Upper lobe of left lung (tissue), 6 donors: ENCODE results near the gene CCDC12. TPM values are rescaled to one million over a fixed set of nuclear protein-coding genes. Genes with fewer than 3 reads are reported as not detected.

Experiments used
- ATAC-seq, 2 donors: fragments of 200-7000 bp; cut with Tn5 transposase; one replicate each; pipeline ENCODE4 v1.9.1; 2022; ENCODE audit warnings: mild to moderate bottlenecking in 2 of 2, moderate library complexity in 2 of 2; ENCODE audit not compliant: low FRiP score in 2 of 2
- DNase-seq, 2 donors: peaks; one replicate each; pipeline ENCODE4 v3.0.0-alpha.2; 2019 to 2020
- H3K27ac ChIP-seq, 4 donors: fragments of 200-600 bp; sonication (generic); one replicate each; pipeline ENCODE4 v1.5.1; 2016 to 2019
- H3K27me3 ChIP-seq, 4 donors: fragments of 200-600 bp; sonication (generic); one replicate each; pipeline ENCODE4 v1.5.1; 2017 to 2019
- H3K36me3 ChIP-seq, 4 donors: fragments of 200-600 bp; sonication (generic); one replicate each; pipeline ENCODE4 v1.5.1; 2016 to 2019
- H3K4me1 ChIP-seq, 4 donors: fragments of 200-600 bp; sonication (generic); one replicate each; pipeline ENCODE4 v1.5.1; 2018 to 2019
- H3K4me3 ChIP-seq, 4 donors: fragments of 200-600 bp; sonication (generic); one replicate each; pipeline ENCODE4 v1.5.1; 2017 to 2019; ENCODE audit warnings: mild to moderate bottlenecking in 2 of 4, moderate library complexity in 1 of 4
- H3K9me3 ChIP-seq, 4 donors: fragments of 200-600 bp; sonication (generic); one replicate each; pipeline ENCODE4 v1.5.1; 2018 to 2019
- CTCF ChIP-seq, 6 experiments: fragments of 450-650 bp in 4 of 6; fragments of 200-600 bp in 2 of 6; sonication (generic) in 2 of 6; IDR thresholded peaks; one replicate each; pipeline ENCODE4 v1.5.1; 2016 to 2019; ENCODE audit warnings: antibody characterized with exemption in 6 of 6
- EP300 ChIP-seq, 4 donors: sonication (generic); formaldehyde crosslinking; IDR thresholded peaks; one replicate each; pipeline ENCODE4 v1.5.1; 2017; ENCODE audit warnings: antibody characterized with exemption in 4 of 4, control low read depth in 2 of 4
- POLR2A ChIP-seq, 4 donors: fragments of 450-650 bp; IDR thresholded peaks; one replicate each; pipeline ENCODE4 v1.5.1; 2016 to 2017; ENCODE audit warnings: antibody characterized with exemption in 4 of 4, mild to moderate bottlenecking in 2 of 4
- POLR2AphosphoS5 ChIP-seq, 2 donors: sonication (generic); formaldehyde crosslinking; IDR thresholded peaks; one replicate each; pipeline ENCODE4 v1.5.1; 2017; ENCODE audit warnings: antibody characterized with exemption in 2 of 2
- WGBS, 2 donors: methylation state at CpG; one replicate each; pipeline ENCODE4 v1.1.5; 2017 to 2018; 5-methylcytosine and 5-hydroxymethylcytosine counted together
- total RNA-seq, 6 donors: library from RNA; depleted of rRNA in 4 of 6; stranded (reverse); fragments of >200 nt in 4 of 6; gene quantifications; one replicate each; pipeline versions ENCODE4 v1.1.0 to v1.2.1, GENCODE V29; 2016 to 2021
- donor health status: DM: no; HTN: no; CAD: no; lungs with moderate emphysema.
- donor health status: DM: no; HTN: yes; CAD: no; lungs with severe emphysema.

Gene CCDC12
- total RNA-seq, 6 donors from 2014 or later, result 42.3 to 93.2 (median 69.8) TPM

DNA sequence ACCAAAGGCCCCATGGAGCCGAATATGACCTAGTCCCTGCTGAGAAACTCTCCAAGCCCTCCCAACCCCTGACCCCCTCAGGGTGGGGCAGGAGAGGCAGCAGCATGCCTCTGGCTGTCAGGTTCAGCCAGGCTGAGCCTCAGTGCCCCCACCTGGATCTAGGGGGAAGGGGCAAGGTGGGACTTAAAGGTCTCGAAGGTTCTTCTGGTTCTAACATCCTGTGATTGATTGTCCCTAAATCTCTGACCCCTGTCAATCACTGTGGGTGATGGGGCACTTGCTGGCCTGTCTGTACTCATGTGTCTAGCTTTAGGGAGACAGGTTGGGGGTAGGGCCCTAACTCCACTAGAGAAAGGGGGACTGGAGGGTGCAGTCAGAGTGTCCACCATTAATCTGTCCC, 16.7 kb upstream of the CCDC12 start:
- 83 to 84% methylated on average over 2 of the region's 2 CpGs for WGBS, 2 donors

DNA sequence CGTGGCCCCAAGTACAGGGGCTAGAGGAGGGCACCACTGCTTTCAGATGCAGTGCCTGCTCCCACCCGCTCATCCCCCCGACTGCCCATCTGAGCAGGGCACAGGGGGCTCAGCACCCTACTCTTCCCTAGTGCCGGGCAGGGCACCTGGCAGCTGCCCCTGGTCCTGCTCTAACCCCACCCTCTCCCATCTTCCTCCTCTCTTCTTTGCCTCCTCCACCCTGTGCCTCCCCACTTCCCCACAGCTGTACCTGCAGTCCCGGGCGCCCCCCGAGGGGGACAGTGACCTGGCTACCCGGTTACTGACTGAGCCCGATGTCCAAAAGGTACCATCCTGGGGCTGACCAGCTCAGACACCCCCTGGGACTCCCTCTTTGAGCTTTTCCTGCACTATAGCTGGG, 15.7 kb upstream of the CCDC12 start:
- H3K4me3 ChIP-seq, result no peak overlapping the region
- H3K4me1 ChIP-seq, result peaks cover 20 to 38% (median 35%) of the 10 kb centered on the region in 4 donors
- peaks cover 0 to 83% (median 59%) of the 10 kb centered on the region in 4 donors for H3K36me3 ChIP-seq
- H3K27me3 ChIP-seq, result no peaks in the 10 kb centered on the region
- DNase-seq (no peak), ATAC-seq (no peak)
- 91 to 96% methylated on average over 8 to 9 of the region's 9 CpGs for WGBS, 2 donors
- TF ChIP-seq POLR2A (IDR thresholded peaks at IDR 0.05), result no peak
- TF ChIP-seq EP300 (IDR thresholded peaks at IDR 0.05), result no peak
- no peak for TF ChIP-seq CTCF (IDR thresholded peaks at IDR 0.05)
- TF ChIP-seq POLR2AphosphoS5 (IDR thresholded peaks at IDR 0.05), result no peak
- no peak overlapping the region for H3K27ac ChIP-seq
- H3K9me3 ChIP-seq, result no peaks in the 10 kb centered on the region

More for the DNA sequence above, 16.7 kb upstream of the CCDC12 start:
- Histone ChIP-seq H3K9me3 (no peaks in the 10 kb centered on the region), H3K27me3 (no peaks in the 10 kb centered on the region), H3K4me3 (no peak overlapping the region), H3K4me1 (peaks cover 10 to 35% (median 25%) of the 10 kb centered on the region in 4 donors), H3K36me3 (peaks cover 0 to 94% (median 66%) of the 10 kb centered on the region in 4 donors), H3K27ac (no peak overlapping the region)
- DNase-seq (no peak), ATAC-seq (no peak)
- no peak for TF ChIP-seq CTCF (IDR thresholded peaks at IDR 0.05)
- TF ChIP-seq POLR2A (IDR thresholded peaks at IDR 0.05), result no peak
- TF ChIP-seq EP300 (IDR thresholded peaks at IDR 0.05), result no peak
- no peak for TF ChIP-seq POLR2AphosphoS5 (IDR thresholded peaks at IDR 0.05)

GRCh38 chr3:46991406-46992165, 15.0 kb upstream of the CCDC12 start:
- H3K4me3 ChIP-seq, result no peak overlapping the region
- no peak overlapping the region for H3K27ac ChIP-seq
- WGBS, 2 donors, result 93 to 100% methylated on average over 3 to 14 of the region's 16 CpGs
- peaks cover 27 to 45% (median 42%) of the 10 kb centered on the region in 4 donors for H3K4me1 ChIP-seq
- H3K27me3 ChIP-seq, result no peaks in the 10 kb centered on the region
- ATAC-seq (no peak), DNase-seq (no peak)
- TF ChIP-seq POLR2AphosphoS5 (IDR thresholded peaks at IDR 0.05) (no peak), EP300 (IDR thresholded peaks at IDR 0.05) (no peak), POLR2A (IDR thresholded peaks at IDR 0.05) (no peak), CTCF (IDR thresholded peaks at IDR 0.05) (no peak)
- no peaks in the 10 kb centered on the region for H3K9me3 ChIP-seq
- peaks cover 0 to 77% (median 53%) of the 10 kb centered on the region in 4 donors for H3K36me3 ChIP-seq

DNA sequence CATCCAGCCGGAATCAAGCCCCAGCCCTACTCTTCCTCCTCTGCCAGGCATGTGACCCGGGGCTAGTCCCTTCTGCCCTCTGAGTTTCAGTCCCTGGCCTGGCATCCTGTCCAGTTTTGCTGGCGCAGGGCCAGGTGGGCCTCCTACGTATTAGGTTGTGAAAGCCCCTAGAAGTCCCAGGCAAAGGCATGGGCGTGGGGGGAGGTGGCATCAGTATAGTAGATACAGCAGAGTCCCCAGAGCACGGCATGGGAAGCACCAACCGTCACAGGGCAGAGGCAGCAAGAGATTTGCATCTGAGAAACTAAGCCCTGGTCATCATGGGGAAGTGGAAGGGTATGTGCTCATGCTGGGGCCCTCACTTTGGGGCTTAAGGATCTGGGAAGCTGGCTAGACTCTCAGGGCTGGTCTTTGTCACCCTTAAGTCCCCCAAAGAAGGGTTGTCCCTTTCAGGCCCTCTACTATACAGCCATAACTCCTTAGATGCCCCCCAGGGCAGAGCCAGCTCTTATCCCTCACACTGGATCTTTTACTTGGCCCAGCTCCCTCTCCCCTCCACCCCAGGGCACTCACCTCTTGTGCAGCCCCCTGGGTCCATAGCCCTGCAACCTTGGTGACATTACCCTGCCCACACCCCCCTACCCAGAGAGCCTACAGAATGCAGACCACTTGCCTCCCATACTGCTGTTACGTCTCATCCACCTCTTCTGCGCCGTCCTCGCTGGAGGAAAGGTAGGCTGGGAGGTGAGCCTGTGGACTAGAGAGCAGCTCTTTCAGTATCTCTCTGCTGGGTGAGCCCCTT, 14.2 kb upstream of the CCDC12 start:
- H3K27me3 ChIP-seq, result no peaks in the 10 kb centered on the region
- WGBS, 2 donors, result 66 to 77% methylated on average over 9 to 11 of the region's 11 CpGs
- no peak for TF ChIP-seq POLR2AphosphoS5 (IDR thresholded peaks at IDR 0.05)
- DNase-seq (peak in 1 of 2 donors; percentile 64), ATAC-seq (peak in 1 of 2 donors; percentile 16)
- peak overlapping the region in 3 of 4 donors; percentile 86 to 89 (median 88) for H3K27ac ChIP-seq
- no peaks in the 10 kb centered on the region for H3K9me3 ChIP-seq
- no peak overlapping the region for H3K4me3 ChIP-seq
- peaks cover 0 to 69% (median 47%) of the 10 kb centered on the region in 4 donors for H3K36me3 ChIP-seq
- peaks cover 33 to 53% (median 50%) of the 10 kb centered on the region in 4 donors for H3K4me1 ChIP-seq

DNA sequence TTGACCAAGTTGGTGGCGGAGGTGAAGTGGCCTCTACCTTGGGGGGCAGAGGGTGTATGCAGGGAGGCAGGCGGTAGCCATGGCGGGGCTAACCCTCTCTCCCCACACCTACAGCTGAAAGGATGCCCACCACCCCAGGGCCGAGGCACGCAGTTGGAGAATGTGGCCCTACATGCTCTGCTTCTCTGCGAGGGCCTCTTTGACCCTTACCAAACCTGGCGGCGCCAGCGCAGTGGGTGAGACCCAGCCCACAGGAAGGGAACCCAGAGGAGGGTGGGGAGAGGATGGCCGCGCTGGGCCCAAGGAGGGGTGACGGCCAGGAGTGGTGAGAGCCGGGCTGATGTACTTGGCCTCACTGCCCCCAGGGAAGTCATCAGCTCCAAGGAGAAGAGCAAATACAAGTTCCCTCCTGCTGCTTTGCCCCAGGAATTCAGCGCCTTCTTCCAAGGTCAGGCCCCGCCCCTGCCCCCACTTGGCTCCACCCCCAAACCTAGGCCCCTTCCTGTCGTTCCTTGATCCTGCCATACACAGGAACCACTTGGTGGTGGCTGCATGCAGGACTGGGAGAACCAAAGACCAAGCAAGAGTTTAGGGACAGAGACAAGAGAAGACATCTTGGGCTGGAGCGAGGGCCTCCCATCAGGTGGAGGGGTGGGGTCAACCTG, 12.7 kb upstream of the CCDC12 start:
- Histone ChIP-seq H3K4me3 (peak overlapping the region in 2 of 4 donors; percentile 31 to 34), H3K27ac (peak overlapping the region; percentile 77 to 89 (median 87)), H3K36me3 (peaks cover 0 to 54% (median 33%) of the 10 kb centered on the region in 4 donors), H3K9me3 (no peaks in the 10 kb centered on the region), H3K27me3 (no peaks in the 10 kb centered on the region), H3K4me1 (peaks cover 46 to 61% (median 54%) of the 10 kb centered on the region in 4 donors)
- ATAC-seq, result no peak
- no peak for DNase-seq
- no peak for TF ChIP-seq EP300 (IDR thresholded peaks at IDR 0.05)
- no peak for TF ChIP-seq CTCF (IDR thresholded peaks at IDR 0.05)
- TF ChIP-seq POLR2AphosphoS5 (IDR thresholded peaks at IDR 0.05), result no peak
- TF ChIP-seq POLR2A (IDR thresholded peaks at IDR 0.05), result no peak
- WGBS, 2 donors, result 69 to 74% methylated on average over 17 of the region's 17 CpGs
